IMR-90 (cell line): ENCODE data around the gene B3GALNT1.

Experiments used
- MXI1 ChIP-seq: IDR thresholded peaks from 2 replicates; pipeline ENCODE4 v1.6.1; 2012; ENCODE audit warnings: low read depth, mild to moderate bottlenecking, low read length, moderate library complexity, borderline replicate concordance
- POLR2A ChIP-seq: IDR thresholded peaks from 2 replicates; pipeline ENCODE4 v1.6.1; 2012; ENCODE audit warnings: mild to moderate bottlenecking, low read depth, low read length
- RAD21 ChIP-seq: IDR thresholded peaks from 2 replicates; pipeline ENCODE4 v1.6.1; 2012; ENCODE audit warnings: low read length, improper control_type of control experiment
- TF ChIP-seq, protein P1 (sequence below): conservative IDR thresholded peaks from 2 replicates; pipeline ENCODE4 v1.5.1; 2012; ENCODE audit warnings: mild to moderate bottlenecking, low read depth, low read length, improper control_type of control experiment
- TF ChIP-seq, protein P2 (sequence below): fragments of 150-350 bp; IDR thresholded peaks from 2 replicates; pipeline ENCODE4 v1.6.1; 2016; ENCODE audit warnings: low read depth, mild to moderate bottlenecking, low read length, moderate library complexity, borderline replicate concordance

DNA sequence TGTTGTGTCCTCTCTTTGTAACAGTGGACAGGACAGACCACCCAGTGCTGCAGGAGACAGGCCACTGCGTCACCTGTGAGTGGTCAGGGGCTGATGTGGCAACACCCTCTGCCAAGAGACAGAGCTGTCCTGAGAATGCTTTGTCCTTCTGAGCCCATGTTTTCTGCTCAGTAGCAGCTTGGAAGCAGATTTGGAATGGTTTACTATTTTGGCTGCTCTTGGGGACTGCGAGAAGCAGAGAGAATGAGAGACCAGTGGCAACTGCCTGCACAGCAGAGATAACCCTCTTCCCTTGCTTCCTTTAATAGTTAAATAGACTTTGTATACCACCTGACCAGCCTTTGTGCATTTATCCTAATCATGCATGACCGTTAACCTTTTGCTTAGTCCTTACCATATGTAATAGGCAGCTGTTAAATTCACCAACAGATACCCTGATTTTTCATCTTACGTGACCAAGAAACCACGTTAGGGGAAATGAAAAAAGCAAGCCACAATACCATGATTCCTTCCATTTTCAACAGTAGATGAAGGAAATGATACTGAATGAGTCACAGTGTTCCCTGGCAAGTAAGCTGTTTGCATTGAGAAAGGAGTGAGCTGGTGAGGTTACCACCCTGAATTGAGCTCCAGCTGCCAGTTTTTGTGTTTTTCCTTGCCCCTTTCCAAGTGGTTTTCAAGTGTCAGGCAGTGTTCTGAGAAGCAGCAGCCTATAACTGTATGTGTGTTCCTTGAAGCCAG is 35.5 kb downstream of the B3GALNT1 start:
- TF ChIP-seq, protein P1, sequence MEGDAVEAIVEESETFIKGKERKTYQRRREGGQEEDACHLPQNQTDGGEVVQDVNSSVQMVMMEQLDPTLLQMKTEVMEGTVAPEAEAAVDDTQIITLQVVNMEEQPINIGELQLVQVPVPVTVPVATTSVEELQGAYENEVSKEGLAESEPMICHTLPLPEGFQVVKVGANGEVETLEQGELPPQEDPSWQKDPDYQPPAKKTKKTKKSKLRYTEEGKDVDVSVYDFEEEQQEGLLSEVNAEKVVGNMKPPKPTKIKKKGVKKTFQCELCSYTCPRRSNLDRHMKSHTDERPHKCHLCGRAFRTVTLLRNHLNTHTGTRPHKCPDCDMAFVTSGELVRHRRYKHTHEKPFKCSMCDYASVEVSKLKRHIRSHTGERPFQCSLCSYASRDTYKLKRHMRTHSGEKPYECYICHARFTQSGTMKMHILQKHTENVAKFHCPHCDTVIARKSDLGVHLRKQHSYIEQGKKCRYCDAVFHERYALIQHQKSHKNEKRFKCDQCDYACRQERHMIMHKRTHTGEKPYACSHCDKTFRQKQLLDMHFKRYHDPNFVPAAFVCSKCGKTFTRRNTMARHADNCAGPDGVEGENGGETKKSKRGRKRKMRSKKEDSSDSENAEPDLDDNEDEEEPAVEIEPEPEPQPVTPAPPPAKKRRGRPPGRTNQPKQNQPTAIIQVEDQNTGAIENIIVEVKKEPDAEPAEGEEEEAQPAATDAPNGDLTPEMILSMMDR = no peak
- TF ChIP-seq RAD21 (no peak), MXI1 (no peak), POLR2A (no peak)
- TF ChIP-seq, protein P2, sequence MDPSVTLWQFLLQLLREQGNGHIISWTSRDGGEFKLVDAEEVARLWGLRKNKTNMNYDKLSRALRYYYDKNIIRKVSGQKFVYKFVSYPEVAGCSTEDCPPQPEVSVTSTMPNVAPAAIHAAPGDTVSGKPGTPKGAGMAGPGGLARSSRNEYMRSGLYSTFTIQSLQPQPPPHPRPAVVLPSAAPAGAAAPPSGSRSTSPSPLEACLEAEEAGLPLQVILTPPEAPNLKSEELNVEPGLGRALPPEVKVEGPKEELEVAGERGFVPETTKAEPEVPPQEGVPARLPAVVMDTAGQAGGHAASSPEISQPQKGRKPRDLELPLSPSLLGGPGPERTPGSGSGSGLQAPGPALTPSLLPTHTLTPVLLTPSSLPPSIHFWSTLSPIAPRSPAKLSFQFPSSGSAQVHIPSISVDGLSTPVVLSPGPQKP = no peak
